HFFc6 (cell line): ENCODE measurements around the gene CCDC28A. TPM values are rescaled to one million over a fixed set of nuclear protein-coding genes. Genes with fewer than 3 reads are reported as not detected.
A peak's percentile ranks its signal among the peaks of the same experiment; 100 is the strongest.

ENCODE experiments used
- DNase-seq: peaks from one replicate; pipeline ENCODE4 v3.0.0-alpha.2; 2018
- H3K27ac Mint-ChIP-seq: 2 replicates; pipeline ENCODE4 v1.8.0; 2020; ENCODE audit warnings: mild to moderate bottlenecking, mixed read lengths
- H3K27me3 Mint-ChIP-seq: 2 replicates; pipeline ENCODE4 v1.8.0; 2021; ENCODE audit warnings: mild to moderate bottlenecking, moderate library complexity, mixed read lengths; ENCODE audit not compliant: insufficient read depth
- H3K36me3 Mint-ChIP-seq: 2 replicates; pipeline ENCODE4 v1.8.0; 2021; ENCODE audit warnings: low read depth, mixed read lengths
- H3K4me1 Mint-ChIP-seq: 2 replicates; pipeline ENCODE4 v1.8.0; 2020; ENCODE audit warnings: low read depth, mixed read lengths
- H3K4me3 Mint-ChIP-seq: 2 replicates; pipeline ENCODE4 v1.8.0; 2020; ENCODE audit warnings: mild to moderate bottlenecking, moderate library complexity, mixed read lengths
- H3K9me3 Mint-ChIP-seq: 2 replicates; pipeline ENCODE4 v1.8.0; 2020; ENCODE audit warnings: mild to moderate bottlenecking, mixed read lengths
- CTCF ChIP-seq: fragments of 200-600 bp; sonication (generic); IDR thresholded peaks from 2 replicates; pipeline ENCODE4 v1.5.0; 2021; ENCODE audit warnings: antibody characterized with exemption, mild to moderate bottlenecking
- total RNA-seq, 6 experiments: library from RNA; stranded (reverse); fragmentation: NEBNext Ultra II Directional; extraction: Animal tissue kit (Norgen Biotek cat#: 25700); gene quantifications; 2 replicates in 1 of 6; 3 replicates in 5 of 6; pipeline ENCODE4 v1.2.3, GENCODE V29; 2021

CCDC28A gene
- total RNA-seq, 6 experiments from 2014 or later = 7.9 to 11.4 (median 9.5) TPM

- peak; percentile 86 for TF ChIP-seq CTCF
- H3K27me3 Mint-ChIP-seq = no peaks in the 10 kb centered on the region
- H3K4me3 Mint-ChIP-seq = no peak overlapping the region
- peaks cover 35% of the 10 kb centered on the region for H3K4me1 Mint-ChIP-seq
- no peaks in the 10 kb centered on the region for H3K36me3 Mint-ChIP-seq
- DNase-seq = peak; percentile 46
- peak overlapping the region; percentile 32; the same call in 1 of the 2 replicates for H3K27ac Mint-ChIP-seq
- H3K9me3 Mint-ChIP-seq = no peaks in the 10 kb centered on the region
Observed at GRCh38 chr6:138765896-138766655, 7.5 kb upstream of the CCDC28A start.

GRCh38 chr6:138769102-138769676, 4.4 kb upstream of the CCDC28A start:
- H3K27me3 Mint-ChIP-seq = no peaks in the 10 kb centered on the region
- no peaks in the 10 kb centered on the region for H3K36me3 Mint-ChIP-seq
- no peak overlapping the region for H3K27ac Mint-ChIP-seq
- H3K9me3 Mint-ChIP-seq = no peaks in the 10 kb centered on the region
- TF ChIP-seq CTCF = no peak
- H3K4me3 Mint-ChIP-seq = no peak overlapping the region
- DNase-seq = no peak
- peaks cover 45% of the 10 kb centered on the region for H3K4me1 Mint-ChIP-seq

- Mint-ChIP-seq H3K4me3 (peak overlapping the region; percentile 99), H3K36me3 (no peaks in the 10 kb centered on the region), H3K9me3 (no peaks in the 10 kb centered on the region), H3K27me3 (no peaks in the 10 kb centered on the region), H3K4me1 (peaks cover 30% of the 10 kb centered on the region), H3K27ac (peak overlapping the region; percentile 99)
- no peak for TF ChIP-seq CTCF
- DNase-seq = no peak
Observed at GRCh38 chr6:138772596-138773176, 883 bp upstream of the CCDC28A start.

GRCh38 chr6:138774370-138774769, 801 bp downstream of the CCDC28A start:
- no peaks in the 10 kb centered on the region for H3K36me3 Mint-ChIP-seq
- peaks cover 22% of the 10 kb centered on the region for H3K4me1 Mint-ChIP-seq
- H3K9me3 Mint-ChIP-seq = no peaks in the 10 kb centered on the region
- no peak for TF ChIP-seq CTCF
- H3K27me3 Mint-ChIP-seq = no peaks in the 10 kb centered on the region; the same call in 1 of the 2 replicates
- no peak for DNase-seq
- peak overlapping the region; percentile 99 for H3K27ac Mint-ChIP-seq
- H3K4me3 Mint-ChIP-seq = peak overlapping the region; percentile 99

- Mint-ChIP-seq H3K27ac (no peak overlapping the region), H3K4me1 (peaks cover 22% of the 10 kb centered on the region), H3K36me3 (no peaks in the 10 kb centered on the region), H3K4me3 (no peak overlapping the region), H3K9me3 (no peaks in the 10 kb centered on the region), H3K27me3 (no peaks in the 10 kb centered on the region; the same call in 1 of the 2 replicates)
- no peak for DNase-seq
- no peak for TF ChIP-seq CTCF
Observed at GRCh38 chr6:138776659-138777058, 3.1 kb downstream of the CCDC28A start.
